CMK (cell line): ENCODE results near the gene ZNF609.

ENCODE experiments used
- DNase-seq: peaks from one replicate; pipeline ENCODE4 v3.0.0-alpha.2; 2010; ENCODE audit warnings: low read depth

The ZNF609 gene

GRCh38 chr15:64697911-64698369, 237.6 kb downstream of the ZNF609 start:
- DNase-seq: no peak

GRCh38 chr15:64698823-64699222, 238.4 kb downstream of the ZNF609 start:
- DNase-seq: no peak

- no peak for DNase-seq
These were observed 239.5 kb downstream of the ZNF609 start for GRCh38 chr15:64699751-64700388.

- no peak for DNase-seq
These were observed 240.7 kb downstream of the ZNF609 start for GRCh38 chr15:64701051-64701450.

GRCh38 chr15:64701482-64702184, 241.3 kb downstream of the ZNF609 start:
- no peak for DNase-seq

GRCh38 chr15:64702816-64703631, 242.6 kb downstream of the ZNF609 start:
- peak; percentile 81 for DNase-seq

- DNase-seq: no peak
These were observed 243.2 kb downstream of the ZNF609 start for GRCh38 chr15:64703632-64703959.

GRCh38 chr15:64705006-64705405, 244.6 kb downstream of the ZNF609 start:
- no peak for DNase-seq

- DNase-seq: no peak
These were observed 245.9 kb downstream of the ZNF609 start for GRCh38 chr15:64706011-64706911.

- no peak for DNase-seq
These were observed 250.5 kb downstream of the ZNF609 start for GRCh38 chr15:64710676-64711428.

- no peak for DNase-seq
These were observed 252.0 kb downstream of the ZNF609 start for GRCh38 chr15:64712353-64712752.

GRCh38 chr15:64713592-64713991, 253.2 kb downstream of the ZNF609 start:
- no peak for DNase-seq

- DNase-seq: no peak
These were observed 256.1 kb downstream of the ZNF609 start for GRCh38 chr15:64716452-64716851.

- no peak for DNase-seq
These were observed 256.8 kb downstream of the ZNF609 start for GRCh38 chr15:64717130-64717529.

GRCh38 chr15:64717735-64718495, 257.5 kb downstream of the ZNF609 start:
- DNase-seq: no peak

- no peak for DNase-seq
These were observed 259.8 kb downstream of the ZNF609 start for GRCh38 chr15:64720188-64720587.

- no peak for DNase-seq
These were observed 269.8 kb downstream of the ZNF609 start for GRCh38 chr15:64730151-64730550.

- DNase-seq: no peak
These were observed 270.8 kb downstream of the ZNF609 start for GRCh38 chr15:64731012-64731804.

- DNase-seq: no peak
These were observed 271.4 kb downstream of the ZNF609 start for GRCh38 chr15:64731805-64732151.
